ENCODE data around the gene ST14. TPM values are rescaled to one million over a fixed set of nuclear protein-coding genes. Genes with fewer than 3 reads are reported as not detected.
A peak's percentile ranks its signal among the peaks of the same experiment; 100 is the strongest.

ST14 gene
- polyA plus RNA-seq, 3 donors = 13.3 to 36.0 (median 23.6) TPM

DNA sequence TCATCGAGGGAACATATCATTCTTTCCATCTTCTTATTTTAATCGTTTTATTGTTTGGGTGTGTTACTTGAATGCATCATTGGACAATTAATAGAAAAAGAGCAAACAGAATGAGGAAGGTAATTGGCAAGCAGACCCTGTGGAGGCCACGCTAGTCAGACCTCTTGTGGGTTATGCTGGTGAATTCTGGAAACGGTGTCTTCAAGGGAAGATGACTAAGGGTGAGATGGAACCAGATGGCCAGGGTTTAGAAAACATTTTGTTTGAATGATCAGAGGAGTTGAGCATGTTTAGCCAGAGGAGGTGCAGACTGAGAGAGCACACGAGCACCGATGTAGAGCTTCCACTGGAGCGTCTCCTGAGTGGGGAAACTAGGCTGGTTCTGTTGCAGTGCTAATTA lies 8.5 kb downstream of the ST14 start:
- TF ChIP-seq, protein P1, sequence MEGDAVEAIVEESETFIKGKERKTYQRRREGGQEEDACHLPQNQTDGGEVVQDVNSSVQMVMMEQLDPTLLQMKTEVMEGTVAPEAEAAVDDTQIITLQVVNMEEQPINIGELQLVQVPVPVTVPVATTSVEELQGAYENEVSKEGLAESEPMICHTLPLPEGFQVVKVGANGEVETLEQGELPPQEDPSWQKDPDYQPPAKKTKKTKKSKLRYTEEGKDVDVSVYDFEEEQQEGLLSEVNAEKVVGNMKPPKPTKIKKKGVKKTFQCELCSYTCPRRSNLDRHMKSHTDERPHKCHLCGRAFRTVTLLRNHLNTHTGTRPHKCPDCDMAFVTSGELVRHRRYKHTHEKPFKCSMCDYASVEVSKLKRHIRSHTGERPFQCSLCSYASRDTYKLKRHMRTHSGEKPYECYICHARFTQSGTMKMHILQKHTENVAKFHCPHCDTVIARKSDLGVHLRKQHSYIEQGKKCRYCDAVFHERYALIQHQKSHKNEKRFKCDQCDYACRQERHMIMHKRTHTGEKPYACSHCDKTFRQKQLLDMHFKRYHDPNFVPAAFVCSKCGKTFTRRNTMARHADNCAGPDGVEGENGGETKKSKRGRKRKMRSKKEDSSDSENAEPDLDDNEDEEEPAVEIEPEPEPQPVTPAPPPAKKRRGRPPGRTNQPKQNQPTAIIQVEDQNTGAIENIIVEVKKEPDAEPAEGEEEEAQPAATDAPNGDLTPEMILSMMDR (IDR thresholded peaks at IDR 0.05) = no peak
- Histone ChIP-seq H3K27ac (ENCODE audit: low read depth in 1 of 2, low read length in 2 of 2) (no peak overlapping the region), H3K27me3 (ENCODE audit: control insufficient read depth in 2 of 2, insufficient read depth in 2 of 2, low read length in 2 of 2) (no peaks in the 10 kb centered on the region), H3K4me3 (replicated peaks in 1 of 3; ENCODE audit: low read depth in 2 of 3, low read length in 3 of 3) (no peak overlapping the region), H3K9me3 (replicated peaks in 1 of 2; ENCODE audit: control insufficient read depth in 1 of 2, insufficient read depth in 1 of 2, low read length in 2 of 2) (no peaks in the 10 kb centered on the region), H3K79me2 (ENCODE audit: insufficient read depth, low read length) (peaks cover 70% of the 10 kb centered on the region), H2AFZ (ENCODE audit: insufficient read depth, low read depth, low read length, poor library complexity, severe bottlenecking) (no peak overlapping the region), H3K36me3 (replicated peaks in 1 of 2; ENCODE audit: control insufficient read depth in 1 of 2, insufficient read depth in 2 of 2, low read length in 2 of 2) (no peaks in the 10 kb centered on the region), H4K20me1 (ENCODE audit: insufficient read depth, low read length) (peaks cover 27% of the 10 kb centered on the region), H3K4me2 (replicated peaks; ENCODE audit: extremely low read depth, low read length, poor library complexity, severe bottlenecking) (no peak overlapping the region), H3K4me1 (ENCODE audit: control insufficient read depth in 1 of 2, insufficient read depth in 2 of 2, low read length in 2 of 2) (peaks cover 45 to 52% of the 10 kb centered on the region in 2 donors), H3K9ac (ENCODE audit: insufficient read depth, low read length, poor library complexity, severe bottlenecking) (no peak overlapping the region)
- DNase-seq = no peak
- peaks cover 2 to 5% (median 4%) of the 10 kb centered on the region in 3 donors for H3K27me3 Mint-ChIP-seq (ENCODE audit: low read depth in 3 of 3)
- 63% methylated on average over 5 of the region's 7 CpGs for WGBS (ENCODE audit: insufficient coverage)
- intact Hi-C loops (cut with micrococcal nuclease) = loop anchor here in 1 of 2 donors (10.0 kb wide), 1 partner anchor 147 kb away; the partner anchor contains the start of gene ZBTB44
- peaks cover 58% of the 10 kb centered on the region for H3K4me1 Mint-ChIP-seq
- peaks cover 10 to 12% of the 10 kb centered on the region in 2 donors for H3K36me3 Mint-ChIP-seq
- H3K9me3 Mint-ChIP-seq = peaks cover 0 to 2% (median 0%) of the 10 kb centered on the region in 7 donors
- peak overlapping the region in 1 of 7 donors; percentile 26 for H3K27ac Mint-ChIP-seq
- H3K4me3 Mint-ChIP-seq = no peak overlapping the region

DNA sequence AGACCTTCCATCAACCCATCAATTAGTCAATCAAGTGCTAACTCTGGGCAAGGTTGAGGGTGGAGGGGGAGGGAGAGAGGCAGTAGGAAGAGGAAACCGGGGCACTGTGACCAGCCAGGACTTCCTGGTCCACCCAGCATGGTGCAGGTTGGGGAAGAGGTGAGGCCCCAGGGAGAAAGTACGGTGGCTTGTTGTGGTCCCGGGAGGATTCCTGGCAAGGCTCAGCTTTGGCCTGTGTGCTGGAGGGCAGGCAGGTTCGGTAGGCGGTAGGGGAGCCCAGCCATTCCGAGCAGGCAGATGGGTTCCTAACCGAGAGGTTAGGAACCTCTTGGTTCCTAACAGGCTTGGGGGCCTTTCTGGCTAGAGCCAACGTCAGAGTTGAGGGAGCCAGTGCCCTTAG lies 10.8 kb downstream of the ST14 start:
- Histone ChIP-seq H3K79me2 (ENCODE audit: insufficient read depth, low read length) (peaks cover 67% of the 10 kb centered on the region), H3K9ac (ENCODE audit: insufficient read depth, low read length, poor library complexity, severe bottlenecking) (no peak overlapping the region), H3K36me3 (replicated peaks in 1 of 2; ENCODE audit: control insufficient read depth in 1 of 2, insufficient read depth in 2 of 2, low read length in 2 of 2) (no peaks in the 10 kb centered on the region), H3K9me3 (replicated peaks in 1 of 2; ENCODE audit: control insufficient read depth in 1 of 2, insufficient read depth in 1 of 2, low read length in 2 of 2) (peaks cover 0 to 5% of the 10 kb centered on the region in 2 donors), H3K4me3 (replicated peaks in 1 of 3; ENCODE audit: low read depth in 2 of 3, low read length in 3 of 3) (no peak overlapping the region), H2AFZ (ENCODE audit: insufficient read depth, low read depth, low read length, poor library complexity, severe bottlenecking) (no peak overlapping the region), H3K4me2 (replicated peaks; ENCODE audit: extremely low read depth, low read length, poor library complexity, severe bottlenecking) (no peak overlapping the region), H3K27me3 (ENCODE audit: control insufficient read depth in 2 of 2, insufficient read depth in 2 of 2, low read length in 2 of 2) (no peaks in the 10 kb centered on the region), H3K27ac (ENCODE audit: low read depth in 1 of 2, low read length in 2 of 2) (no peak overlapping the region), H3K4me1 (ENCODE audit: control insufficient read depth in 1 of 2, insufficient read depth in 2 of 2, low read length in 2 of 2) (peaks cover 23 to 29% of the 10 kb centered on the region in 2 donors), H4K20me1 (ENCODE audit: insufficient read depth, low read length) (peaks cover 27% of the 10 kb centered on the region)
- Mint-ChIP-seq H3K27ac (peak overlapping the region in 1 of 7 donors; percentile 17), H3K36me3 (peaks cover 16 to 21% of the 10 kb centered on the region in 2 donors), H3K4me1 (peaks cover 38% of the 10 kb centered on the region), H3K9me3 (peaks cover 3 to 19% (median 8%) of the 10 kb centered on the region in 7 donors), H3K4me3 (no peak overlapping the region), H3K27me3 (ENCODE audit: low read depth in 3 of 3) (peaks cover 2 to 5% (median 5%) of the 10 kb centered on the region in 3 donors)
- TF ChIP-seq, protein P1 (IDR thresholded peaks at IDR 0.05) = no peak
- 89% methylated on average over 8 of the region's 8 CpGs for WGBS (ENCODE audit: insufficient coverage)
- no peak for DNase-seq
- intact Hi-C loops (cut with micrococcal nuclease) = no loop called here

All from CD14-positive monocyte (primary cell).